Adipocyte (in vitro differentiated cells): ENCODE data around the gene ST6GALNAC3.

Experiments used
- DNase-seq: peaks from one replicate; pipeline ENCODE4 v3.0.0-alpha.2; 2015; ENCODE audit warnings: low read depth
- H3K27me3 ChIP-seq: replicated peaks from 2 replicates; pipeline ENCODE4 v1.7.0; 2013; ENCODE audit warnings: mild to moderate bottlenecking, low read length, moderate library complexity; ENCODE audit not compliant: control insufficient read depth, insufficient read depth
- H3K36me3 ChIP-seq: 2 replicates; pipeline ENCODE4 v1.7.0; 2013; ENCODE audit warnings: low read length, mild to moderate bottlenecking, moderate library complexity; ENCODE audit not compliant: control insufficient read depth, insufficient read depth, severe bottlenecking
- H3K4me1 ChIP-seq: 2 replicates; pipeline ENCODE4 v1.7.0; 2013; ENCODE audit warnings: mild to moderate bottlenecking, low read length, moderate library complexity; ENCODE audit not compliant: control insufficient read depth, insufficient read depth
- H3K4me3 ChIP-seq: 2 replicates; pipeline ENCODE4 v1.7.0; 2013; ENCODE audit warnings: mild to moderate bottlenecking, low read length, moderate library complexity
- H3K9ac ChIP-seq: 2 replicates; pipeline ENCODE4 v1.7.0; 2013; ENCODE audit warnings: mild to moderate bottlenecking, low read length, moderate library complexity
- H3K9me3 ChIP-seq: 2 replicates; pipeline ENCODE4 v1.7.0; 2013; ENCODE audit warnings: mild to moderate bottlenecking, low read length, moderate library complexity; ENCODE audit not compliant: control insufficient read depth

ST6GALNAC3 gene

GRCh38 chr1:76571248-76571647, 496.7 kb downstream of the ST6GALNAC3 start:
- Histone ChIP-seq H3K9ac (no peak overlapping the region), H3K4me1 (no peaks in the 10 kb centered on the region), H3K27me3 (peaks cover 5% of the 10 kb centered on the region), H3K36me3 (no peaks in the 10 kb centered on the region), H3K4me3 (no peak overlapping the region), H3K9me3 (no peaks in the 10 kb centered on the region)
- no peak for DNase-seq

DNA sequence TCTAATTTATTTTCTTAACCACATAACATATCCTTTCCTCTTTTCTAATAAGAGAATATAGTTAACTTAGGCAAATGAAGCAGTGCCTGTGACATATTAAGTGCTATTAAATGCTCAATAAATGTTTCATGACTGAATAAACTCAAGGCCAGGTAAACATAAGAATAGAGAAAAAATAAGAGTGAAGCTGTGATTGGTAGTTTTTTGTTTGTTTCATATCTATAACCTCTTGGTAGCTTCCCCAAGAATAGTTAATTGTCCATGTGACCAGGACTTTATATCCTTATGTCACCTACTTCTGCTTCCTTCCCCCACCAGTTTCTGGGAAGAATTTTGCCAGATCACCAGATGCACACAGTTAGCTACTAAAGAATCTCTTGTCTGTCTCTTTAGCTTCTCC, 497.7 kb downstream of the ST6GALNAC3 start:
- no peak for DNase-seq
- H3K36me3 ChIP-seq: no peaks in the 10 kb centered on the region
- no peak overlapping the region for H3K4me3 ChIP-seq
- H3K27me3 ChIP-seq: peaks cover 11% of the 10 kb centered on the region
- no peaks in the 10 kb centered on the region for H3K4me1 ChIP-seq
- no peaks in the 10 kb centered on the region for H3K9me3 ChIP-seq
- no peak overlapping the region for H3K9ac ChIP-seq

- H3K9ac ChIP-seq: no peak overlapping the region
- H3K9me3 ChIP-seq: no peaks in the 10 kb centered on the region
- no peak overlapping the region for H3K4me3 ChIP-seq
- DNase-seq: no peak
- no peaks in the 10 kb centered on the region for H3K4me1 ChIP-seq
- no peaks in the 10 kb centered on the region for H3K36me3 ChIP-seq
- H3K27me3 ChIP-seq: peaks cover 11% of the 10 kb centered on the region
These were observed 502.5 kb downstream of the ST6GALNAC3 start for GRCh38 chr1:76576876-76577524.

GRCh38 chr1:76577525-76578185, 503.1 kb downstream of the ST6GALNAC3 start:
- Histone ChIP-seq H3K4me3 (no peak overlapping the region), H3K9ac (no peak overlapping the region), H3K4me1 (no peaks in the 10 kb centered on the region), H3K36me3 (no peaks in the 10 kb centered on the region), H3K27me3 (peaks cover 11% of the 10 kb centered on the region), H3K9me3 (no peaks in the 10 kb centered on the region)
- no peak for DNase-seq

DNA sequence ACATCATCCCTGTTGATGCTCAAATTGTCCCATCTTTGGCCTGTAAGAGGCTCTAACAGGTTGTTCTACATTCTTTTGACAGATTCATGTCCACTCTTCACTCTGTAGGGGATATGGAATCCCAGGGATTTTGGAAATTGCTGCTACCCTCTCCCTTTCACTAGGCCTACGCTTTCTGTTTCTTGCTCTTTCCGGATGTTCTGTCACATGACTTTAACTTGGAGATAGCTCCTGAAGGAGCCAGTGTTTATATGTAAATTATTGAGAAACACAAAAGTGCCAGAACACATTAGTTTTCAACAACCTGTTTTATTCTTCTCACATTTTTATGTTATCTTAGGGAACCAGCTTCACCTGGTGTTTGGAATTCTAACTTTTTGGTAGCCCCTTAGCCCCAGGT, 505.7 kb downstream of the ST6GALNAC3 start:
- Histone ChIP-seq H3K27me3 (peaks cover 11% of the 10 kb centered on the region), H3K4me3 (no peak overlapping the region), H3K9me3 (no peaks in the 10 kb centered on the region), H3K4me1 (peaks cover 10% of the 10 kb centered on the region), H3K9ac (no peak overlapping the region), H3K36me3 (no peaks in the 10 kb centered on the region)
- no peak for DNase-seq

DNA sequence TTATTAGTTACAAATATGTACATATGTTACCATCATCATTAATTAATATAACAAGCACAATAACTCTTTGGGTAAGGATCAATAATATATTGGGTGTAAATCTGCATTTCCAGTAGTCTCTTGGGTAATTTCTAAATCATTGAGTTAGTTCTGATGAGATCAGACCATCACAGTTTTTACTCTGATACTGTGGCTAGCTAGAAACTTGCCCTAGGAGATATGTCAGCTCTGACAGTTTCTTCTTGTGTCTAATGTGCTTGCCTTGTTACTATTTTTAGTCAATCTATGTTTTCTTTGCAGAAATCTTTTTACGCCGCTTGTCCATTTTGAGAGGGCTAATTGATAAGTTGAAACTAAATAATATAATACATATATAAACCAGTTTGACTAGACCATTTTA, 507.2 kb downstream of the ST6GALNAC3 start:
- DNase-seq: no peak
- Histone ChIP-seq H3K4me1 (peaks cover 10% of the 10 kb centered on the region), H3K4me3 (no peak overlapping the region)

GRCh38 chr1:76583235-76583868, 508.8 kb downstream of the ST6GALNAC3 start:
- H3K4me3 ChIP-seq: no peak overlapping the region
- no peaks in the 10 kb centered on the region for H3K36me3 ChIP-seq
- no peaks in the 10 kb centered on the region for H3K9me3 ChIP-seq
- peaks cover 10% of the 10 kb centered on the region for H3K4me1 ChIP-seq
- DNase-seq: no peak
- H3K9ac ChIP-seq: no peak overlapping the region
- no peaks in the 10 kb centered on the region for H3K27me3 ChIP-seq

More for the DNA sequence above, 507.2 kb downstream of the ST6GALNAC3 start:
- peaks cover 2% of the 10 kb centered on the region for H3K27me3 ChIP-seq
- H3K9ac ChIP-seq: no peak overlapping the region
- no peaks in the 10 kb centered on the region for H3K9me3 ChIP-seq
- no peaks in the 10 kb centered on the region for H3K36me3 ChIP-seq

- Histone ChIP-seq H3K9ac (no peak overlapping the region), H3K4me1 (peaks cover 10% of the 10 kb centered on the region), H3K27me3 (peaks cover 4% of the 10 kb centered on the region), H3K4me3 (no peak overlapping the region), H3K9me3 (no peaks in the 10 kb centered on the region), H3K36me3 (no peaks in the 10 kb centered on the region)
- DNase-seq: no peak
These were observed 509.4 kb downstream of the ST6GALNAC3 start for GRCh38 chr1:76583875-76584477.

DNA sequence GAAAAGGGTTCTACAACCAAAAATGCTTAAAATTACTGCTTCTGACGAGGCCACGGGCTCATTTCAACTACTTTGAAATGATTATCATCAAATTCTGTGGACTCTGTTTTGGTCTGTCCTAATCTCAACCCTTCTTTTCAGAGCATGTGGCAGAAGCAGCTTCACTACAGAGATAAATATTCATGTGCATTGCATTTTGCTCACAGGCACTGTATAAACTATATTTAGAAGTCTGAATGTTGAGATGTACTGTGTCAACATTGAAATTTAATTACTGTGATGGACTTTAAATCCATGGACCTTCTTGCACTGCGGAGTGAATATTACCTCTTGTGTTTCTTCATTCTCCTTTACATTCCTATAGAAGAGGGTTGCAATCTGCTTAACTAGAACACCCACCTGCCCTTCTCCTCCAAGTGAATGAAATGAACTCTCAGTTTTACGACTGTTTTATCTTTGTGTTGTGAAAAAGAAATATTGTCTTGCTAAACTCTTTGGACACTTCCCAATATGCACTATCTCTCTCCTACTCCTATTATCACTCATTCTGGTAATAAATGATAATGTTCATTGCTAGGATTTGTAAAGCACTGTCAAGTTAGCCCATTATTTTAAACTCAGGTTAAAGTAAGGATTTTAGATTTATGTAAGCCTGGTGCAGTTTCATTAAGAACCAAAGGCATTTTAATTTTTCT, 511.6 kb downstream of the ST6GALNAC3 start:
- Histone ChIP-seq H3K9me3 (no peaks in the 10 kb centered on the region), H3K36me3 (no peaks in the 10 kb centered on the region), H3K9ac (no peak overlapping the region), H3K4me1 (peaks cover 10% of the 10 kb centered on the region), H3K4me3 (no peak overlapping the region), H3K27me3 (peaks cover 4% of the 10 kb centered on the region)
- DNase-seq: no peak

- no peak overlapping the region for H3K4me3 ChIP-seq
- peaks cover 10% of the 10 kb centered on the region for H3K4me1 ChIP-seq
These were observed 512.7 kb downstream of the ST6GALNAC3 start for GRCh38 chr1:76587212-76587611.

GRCh38 chr1:76591461-76591860, 516.9 kb downstream of the ST6GALNAC3 start:
- no peak for DNase-seq
- Histone ChIP-seq H3K4me3 (no peak overlapping the region), H3K4me1 (no peaks in the 10 kb centered on the region), H3K9ac (no peak overlapping the region), H3K9me3 (no peaks in the 10 kb centered on the region), H3K36me3 (no peaks in the 10 kb centered on the region), H3K27me3 (peaks cover 4% of the 10 kb centered on the region)

More at GRCh38 chr1:76587212-76587611, 512.7 kb downstream of the ST6GALNAC3 start:
- H3K36me3 ChIP-seq: no peaks in the 10 kb centered on the region
- no peak overlapping the region for H3K9ac ChIP-seq
- H3K9me3 ChIP-seq: no peaks in the 10 kb centered on the region
- no peak for DNase-seq
- H3K27me3 ChIP-seq: peaks cover 4% of the 10 kb centered on the region
